Smooth muscle cell (in vitro differentiated cells): ENCODE data around the gene ANKRD33. TPM values are rescaled to one million over a fixed set of nuclear protein-coding genes. Genes with fewer than 3 reads are reported as not detected.

ENCODE experiments used
- DNase-seq: peaks from one replicate; lab custom pipeline; 2025; ENCODE audit not compliant: unreplicated experiment; lab: John Stamatoyannopoulos, UW
- H2AFZ ChIP-seq: fragments of 200-600 bp; sonication (generic); 2 replicates; pipeline ENCODE4 v1.6.0; 2016; ENCODE audit warnings: antibody characterized with exemption, low read depth, mild to moderate bottlenecking
- H3F3A ChIP-seq: fragments of 200-600 bp; sonication (generic); 2 replicates; pipeline ENCODE4 v1.6.0; 2017; ENCODE audit warnings: antibody characterized with exemption, low read depth
- H3K27ac ChIP-seq: fragments of 200-600 bp; sonication (generic); 2 replicates; pipeline ENCODE4 v1.5.1; 2016; ENCODE audit warnings: low read depth, mild to moderate bottlenecking
- H3K27me3 ChIP-seq: fragments of 200-600 bp; sonication (generic); 2 replicates; pipeline ENCODE4 v1.6.1; 2016; ENCODE audit warnings: low read depth, mild to moderate bottlenecking
- H3K36me3 ChIP-seq: fragments of 200-600 bp; sonication (generic); 2 replicates; pipeline ENCODE4 v1.5.1; 2016; ENCODE audit warnings: low read depth
- H3K4me1 ChIP-seq: fragments of 200-600 bp; sonication (generic); 2 replicates; pipeline ENCODE4 v1.5.1; 2016; ENCODE audit warnings: low read depth
- H3K4me2 ChIP-seq: fragments of 200-600 bp; sonication (generic); 2 replicates; pipeline ENCODE4 v1.6.0; 2016; ENCODE audit warnings: mild to moderate bottlenecking
- H3K4me3 ChIP-seq: fragments of 200-600 bp; sonication (generic); 2 replicates; pipeline ENCODE4 v1.5.1; 2016; ENCODE audit warnings: mild to moderate bottlenecking
- H3K79me2 ChIP-seq: fragments of 200-600 bp; sonication (generic); 2 replicates; pipeline ENCODE4 v1.6.0; 2016; ENCODE audit warnings: low read depth, mild to moderate bottlenecking
- H3K9ac ChIP-seq: fragments of 200-600 bp; sonication (generic); 2 replicates; pipeline ENCODE4 v1.6.0; 2016; ENCODE audit warnings: low read depth
- H3K9me3 ChIP-seq: fragments of 200-600 bp; sonication (generic); replicated peaks from 2 replicates; pipeline ENCODE4 v1.5.1; 2016; ENCODE audit warnings: low read depth
- H4K20me1 ChIP-seq: fragments of 200-600 bp; sonication (generic); 2 replicates; pipeline ENCODE4 v1.6.0; 2016; ENCODE audit warnings: low read depth
- CTCF ChIP-seq: fragments of 200-600 bp; sonication (generic); IDR thresholded peaks from 2 replicates; pipeline ENCODE4 v1.5.1; 2017; ENCODE audit warnings: borderline replicate concordance, mild to moderate bottlenecking, antibody characterized with exemption; ENCODE audit not compliant: insufficient read depth, poor library complexity, severe bottlenecking
- WGBS: methylation state at CpG from one replicate; pipeline ENCODE4 v1.1.7; 2016; ENCODE audit warnings: low lambda C conversion rate; 5-methylcytosine and 5-hydroxymethylcytosine counted together
- polyA plus RNA-seq: library from polyadenylated mRNA; unstranded; fragments of >200 nt; fragmentation: Nextera tagmentation; extraction: Ambion mirVana; gene quantifications from 2 replicates; pipeline ENCODE4 v1.2.1, GENCODE V29; 2016
- total RNA-seq: library from RNA; depleted of rRNA; stranded (reverse); fragments of >200 nt; gene quantifications from 2 replicates; pipeline ENCODE4 v1.2.3, GENCODE V29; 2014

Gene ANKRD33
- total and polyA plus RNA-seq, 2 experiments from 2014 or later: 1.3 TPM; not detected in 1

GRCh38 chr12:51840966-51841365 lies 46.9 kb upstream of the ANKRD33 start:
- Histone ChIP-seq H2AFZ (no peak overlapping the region), H3F3A (no peaks in the 10 kb centered on the region), H3K4me2 (no peak overlapping the region), H3K9me3 (no peaks in the 10 kb centered on the region), H3K4me3 (no peak overlapping the region), H3K27ac (no peak overlapping the region), H3K36me3 (no peaks in the 10 kb centered on the region), H3K79me2 (peaks cover 28% of the 10 kb centered on the region), H3K4me1 (peaks cover 66% of the 10 kb centered on the region), H4K20me1 (peaks cover 72% of the 10 kb centered on the region), H3K27me3 (no peaks in the 10 kb centered on the region), H3K9ac (no peak overlapping the region)
- WGBS: 79% methylated on average over 6 of the region's 6 CpGs
- TF ChIP-seq CTCF: no peak
- no peak for DNase-seq

- H3K36me3 ChIP-seq: no peaks in the 10 kb centered on the region
- DNase-seq: no peak
- 61% methylated on average over 6 of the region's 6 CpGs for WGBS
Measured at GRCh38 chr12:51841727-51842126, 46.2 kb upstream of the ANKRD33 start.

GRCh38 chr12:51844854-51845253 lies 43.0 kb upstream of the ANKRD33 start:
- 97% methylated on average over 4 of the region's 4 CpGs for WGBS
- H2AFZ ChIP-seq: no peak overlapping the region
- no peak for TF ChIP-seq CTCF
- H4K20me1 ChIP-seq: peaks cover 52% of the 10 kb centered on the region
- H3K79me2 ChIP-seq: peaks cover 28% of the 10 kb centered on the region
- H3K9ac ChIP-seq: no peak overlapping the region
- no peak overlapping the region for H3K27ac ChIP-seq
- H3F3A ChIP-seq: no peaks in the 10 kb centered on the region
- no peaks in the 10 kb centered on the region for H3K36me3 ChIP-seq
- H3K4me1 ChIP-seq: peaks cover 38% of the 10 kb centered on the region
- no peak for DNase-seq
- no peaks in the 10 kb centered on the region for H3K9me3 ChIP-seq
- no peaks in the 10 kb centered on the region for H3K27me3 ChIP-seq
- H3K4me2 ChIP-seq: no peak overlapping the region
- H3K4me3 ChIP-seq: no peak overlapping the region

More at GRCh38 chr12:51841727-51842126, 46.2 kb upstream of the ANKRD33 start:
- Histone ChIP-seq H3K9ac (no peak overlapping the region), H3K27me3 (no peaks in the 10 kb centered on the region), H3F3A (no peaks in the 10 kb centered on the region), H3K9me3 (no peaks in the 10 kb centered on the region), H3K27ac (no peak overlapping the region), H2AFZ (no peak overlapping the region), H3K4me1 (peaks cover 68% of the 10 kb centered on the region), H3K4me3 (no peak overlapping the region), H4K20me1 (peaks cover 79% of the 10 kb centered on the region), H3K79me2 (peaks cover 28% of the 10 kb centered on the region), H3K4me2 (no peak overlapping the region)
- TF ChIP-seq CTCF: no peak

GRCh38 chr12:51845482-51845881 lies 42.4 kb upstream of the ANKRD33 start:
- peaks cover 33% of the 10 kb centered on the region for H3K4me1 ChIP-seq
- H3K36me3 ChIP-seq: no peaks in the 10 kb centered on the region
- no peak for DNase-seq
- WGBS: 76% methylated on average over 7 of the region's 7 CpGs
- no peak overlapping the region for H3K4me3 ChIP-seq
- H3K79me2 ChIP-seq: peaks cover 28% of the 10 kb centered on the region
- H3K27ac ChIP-seq: no peak overlapping the region
- TF ChIP-seq CTCF: no peak
- no peak overlapping the region for H3K4me2 ChIP-seq
- H3K27me3 ChIP-seq: no peaks in the 10 kb centered on the region
- H3F3A ChIP-seq: no peaks in the 10 kb centered on the region
- peaks cover 46% of the 10 kb centered on the region for H4K20me1 ChIP-seq
- no peak overlapping the region for H2AFZ ChIP-seq
- H3K9me3 ChIP-seq: no peaks in the 10 kb centered on the region
- no peak overlapping the region for H3K9ac ChIP-seq
